Measurements from ENCODE around the gene KRT86.
"Not testable (repeated sequence)": the region's sequence is repeated elsewhere in the genome, so short reads cannot be mapped to it uniquely, and the experiment has no call there.

The KRT86 gene

GRCh38 chr12:52342781-52343490 lies 68.5 kb downstream of the KRT86 start:
- no peak for DNase-seq

- no peak for DNase-seq
Measured at GRCh38 chr12:52343550-52343949, 69.1 kb downstream of the KRT86 start.

- DNase-seq, result no peak
Measured at GRCh38 chr12:52344111-52344510, 69.7 kb downstream of the KRT86 start.

GRCh38 chr12:52345041-52345440 lies 70.6 kb downstream of the KRT86 start:
- DNase-seq, result not testable (repeated sequence)

GRCh38 chr12:52346593-52346992 lies 72.1 kb downstream of the KRT86 start:
- DNase-seq, result no peak

GRCh38 chr12:52347016-52347415 lies 72.6 kb downstream of the KRT86 start:
- DNase-seq, result no peak

- no peak for DNase-seq
Measured at GRCh38 chr12:52347551-52348510, 73.4 kb downstream of the KRT86 start.

- DNase-seq, result no peak
Measured at GRCh38 chr12:52349196-52349595, 74.8 kb downstream of the KRT86 start.

GRCh38 chr12:52350021-52350620 lies 75.7 kb downstream of the KRT86 start:
- DNase-seq, result no peak

- DNase-seq, result no peak
Measured at GRCh38 chr12:52350786-52351185, 76.3 kb downstream of the KRT86 start.

- DNase-seq, result peak; percentile 22
Measured at GRCh38 chr12:52351196-52352059, 77.0 kb downstream of the KRT86 start.

GRCh38 chr12:52352951-52353350 lies 78.5 kb downstream of the KRT86 start:
- no peak for DNase-seq

- no peak for DNase-seq
Measured at GRCh38 chr12:52353766-52354165, 79.3 kb downstream of the KRT86 start.

- no peak for DNase-seq
Measured at GRCh38 chr12:52354200-52354599, 79.8 kb downstream of the KRT86 start.

- DNase-seq, result no peak
Measured at GRCh38 chr12:52355176-52355575, 80.7 kb downstream of the KRT86 start.

- no peak for DNase-seq
Measured at GRCh38 chr12:52356031-52356761, 81.8 kb downstream of the KRT86 start.

- no peak for DNase-seq
Measured at GRCh38 chr12:52356762-52357580, 82.5 kb downstream of the KRT86 start.
